ENCODE results near the gene GGT7. TPM values are rescaled to one million over a fixed set of nuclear protein-coding genes. Genes with fewer than 3 reads are reported as not detected.
"Not testable (repeated sequence)": the region's sequence is repeated elsewhere in the genome, so short reads cannot be mapped to it uniquely, and the experiment has no call there.

The GGT7 gene
- total RNA-seq, 1 donor from 2014 or later, result 19.0 TPM

- no peak for DNase-seq
Observed at GRCh38 chr20:34848597-34848996, 24.1 kb downstream of the GGT7 start.

- no peak for DNase-seq
Observed at GRCh38 chr20:34843421-34843820, 29.2 kb downstream of the GGT7 start.

GRCh38 chr20:34842143-34842542, 30.5 kb downstream of the GGT7 start:
- no peak for DNase-seq

DNA sequence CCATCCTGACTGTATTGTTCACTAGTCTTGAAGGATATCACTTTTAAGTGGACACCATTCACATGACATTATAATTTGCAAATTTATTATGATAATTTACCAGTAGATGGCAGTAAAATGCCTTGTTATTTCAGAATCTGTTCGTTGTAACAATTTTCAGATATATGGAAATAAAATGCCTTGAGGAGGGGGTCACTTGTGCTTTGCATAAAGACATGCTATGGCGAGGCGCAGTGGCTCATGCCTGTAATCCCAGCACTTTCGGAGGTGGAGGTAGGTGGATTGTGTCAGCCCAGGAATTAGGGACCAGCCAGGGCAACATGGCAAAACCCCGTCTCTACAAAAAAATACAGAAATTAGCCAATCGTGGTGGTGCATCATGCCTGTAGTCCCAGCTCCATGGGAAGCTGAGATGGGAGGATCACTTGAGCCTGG, 38.2 kb downstream of the GGT7 start:
- DNase-seq, result no peak

DNA sequence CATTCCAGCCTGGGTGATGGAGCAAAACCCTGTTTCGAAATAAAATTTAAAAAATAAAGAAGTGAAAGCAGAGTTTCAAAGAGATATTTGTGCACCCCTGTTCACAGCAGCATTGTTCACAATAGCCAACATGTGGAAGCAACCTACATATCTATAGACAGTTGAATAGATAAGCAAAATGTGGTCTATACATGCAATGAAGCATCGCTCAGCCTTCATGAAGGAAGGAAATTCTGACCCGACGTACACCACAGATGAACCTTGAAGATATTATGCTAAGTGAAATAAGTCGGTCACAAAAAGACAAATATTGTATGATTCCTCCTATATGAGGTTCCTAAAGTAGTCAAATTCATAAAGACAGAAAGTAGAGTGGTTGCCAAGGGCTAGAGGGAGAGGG, 40.7 kb downstream of the GGT7 start:
- no peak for DNase-seq

GRCh38 chr20:34829191-34829590, 43.5 kb downstream of the GGT7 start:
- DNase-seq, result no peak

- DNase-seq, result peak; percentile 85
Observed at GRCh38 chr20:34825530-34826362, 46.9 kb downstream of the GGT7 start, which contains the start of gene NCOA6. TSS of gene NCOA6 (minus strand) at chr20:34825651. CDS start at chr20:34782355, 43,296 bp downstream.

GRCh38 chr20:34824806-34825529, 47.7 kb downstream of the GGT7 start:
- DNase-seq, result peak; percentile 34

GRCh38 chr20:34824452-34824805, 48.2 kb downstream of the GGT7 start:
- no peak for DNase-seq

GRCh38 chr20:34824026-34824425, 48.6 kb downstream of the GGT7 start:
- DNase-seq, result no peak

DNA sequence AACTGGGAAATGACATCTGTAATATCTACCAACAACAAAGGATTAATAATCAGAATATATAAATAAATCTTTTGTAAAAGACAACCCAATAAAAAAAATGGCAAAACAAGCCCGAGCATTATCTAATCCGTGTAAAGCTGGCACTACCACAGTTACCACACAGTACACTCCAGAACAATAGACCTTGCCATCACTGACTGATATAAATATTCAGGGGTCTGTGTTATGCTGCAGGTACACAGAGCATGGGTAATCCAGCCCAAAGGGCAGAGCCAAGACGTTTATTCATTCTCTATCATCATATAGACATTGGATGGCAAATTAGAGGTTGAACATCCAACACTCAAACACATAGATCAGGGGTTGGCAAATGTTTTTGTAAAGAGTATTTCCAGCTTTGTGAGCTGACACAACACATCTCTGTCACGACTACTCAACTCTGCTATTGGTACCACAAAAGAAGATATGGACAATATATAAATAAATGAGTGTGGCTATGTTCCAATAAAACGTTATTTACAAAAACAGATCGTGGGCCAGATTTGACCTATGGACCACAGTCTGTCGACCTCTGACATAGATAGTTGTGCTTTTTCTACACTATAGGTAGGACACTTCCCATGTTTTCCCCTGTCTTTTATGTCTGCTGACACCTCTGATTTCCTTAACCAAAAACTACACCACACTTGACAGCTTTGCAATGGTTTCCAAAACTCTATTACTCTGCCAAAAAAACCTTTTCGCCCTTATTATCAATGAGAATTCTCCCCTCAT, 51.7 kb downstream of the GGT7 start:
- no peak for DNase-seq

DNA sequence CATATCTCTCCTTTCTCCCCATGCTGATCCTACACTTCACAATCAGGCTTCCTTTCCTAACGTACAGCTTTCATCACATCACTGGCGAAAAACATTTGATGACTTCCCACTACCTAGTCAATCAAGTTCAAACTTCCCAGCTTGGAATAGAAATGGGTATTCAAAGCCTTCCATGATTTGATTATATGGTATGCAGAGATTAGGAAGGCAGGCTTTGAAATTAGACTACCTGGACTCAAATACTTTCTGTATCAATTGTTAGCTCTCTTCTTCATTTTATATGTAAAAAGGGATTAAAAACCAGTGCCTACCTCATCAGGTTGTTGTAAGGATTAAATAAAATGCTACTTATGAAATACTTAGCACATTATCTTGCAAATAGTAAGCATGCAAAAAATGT, 54.9 kb downstream of the GGT7 start:
- no peak for DNase-seq

GRCh38 chr20:34817072-34817471, 55.6 kb downstream of the GGT7 start:
- DNase-seq, result no peak

DNA sequence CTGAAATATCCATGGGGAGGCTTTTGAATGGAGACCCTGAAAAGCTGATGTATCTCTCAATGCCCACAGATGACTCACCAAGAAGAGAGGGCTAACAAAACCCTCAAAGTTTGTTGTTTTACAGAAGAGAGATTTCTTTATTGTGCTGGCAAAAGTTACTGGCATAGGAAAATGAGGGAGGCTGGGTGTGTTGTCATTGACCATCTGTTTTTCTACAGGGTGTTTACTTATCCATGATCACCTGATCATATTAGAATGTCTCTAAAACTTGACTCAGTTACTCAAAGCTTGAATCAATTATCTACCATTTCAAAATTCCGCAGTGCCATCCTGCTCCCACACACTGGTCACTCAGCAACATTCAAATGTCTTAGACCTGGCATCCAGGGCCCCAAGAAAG, 57.0 kb downstream of the GGT7 start:
- no peak for DNase-seq

GRCh38 chr20:34808583-34808982, 64.1 kb downstream of the GGT7 start:
- DNase-seq, result no peak

DNA sequence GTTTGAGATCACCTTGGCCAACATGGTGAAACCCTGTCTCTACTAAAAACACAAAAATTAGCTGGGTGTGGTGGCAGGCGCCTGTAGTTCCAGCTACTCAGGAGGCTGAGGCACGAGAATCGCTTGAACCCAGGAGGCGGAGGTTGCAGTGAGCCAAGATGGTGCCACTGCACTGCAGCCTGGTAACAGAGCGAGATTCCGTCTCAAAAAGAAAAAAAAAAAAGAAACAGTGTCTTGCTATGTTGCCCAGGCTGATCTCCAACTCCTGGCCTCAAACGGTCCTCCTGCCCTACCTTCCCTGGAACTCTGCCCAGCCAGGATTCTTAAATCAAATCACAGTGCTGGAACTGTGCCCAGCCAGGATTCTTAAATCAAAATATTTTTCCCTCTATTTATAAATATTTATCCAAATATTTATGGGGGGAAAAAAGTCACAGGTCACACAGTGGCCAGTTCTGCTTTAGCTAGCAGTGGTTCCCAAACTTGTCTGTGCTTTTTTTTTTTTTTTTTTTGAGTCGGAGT, 64.7 kb downstream of the GGT7 start:
- DNase-seq, result not testable (repeated sequence)

DNA sequence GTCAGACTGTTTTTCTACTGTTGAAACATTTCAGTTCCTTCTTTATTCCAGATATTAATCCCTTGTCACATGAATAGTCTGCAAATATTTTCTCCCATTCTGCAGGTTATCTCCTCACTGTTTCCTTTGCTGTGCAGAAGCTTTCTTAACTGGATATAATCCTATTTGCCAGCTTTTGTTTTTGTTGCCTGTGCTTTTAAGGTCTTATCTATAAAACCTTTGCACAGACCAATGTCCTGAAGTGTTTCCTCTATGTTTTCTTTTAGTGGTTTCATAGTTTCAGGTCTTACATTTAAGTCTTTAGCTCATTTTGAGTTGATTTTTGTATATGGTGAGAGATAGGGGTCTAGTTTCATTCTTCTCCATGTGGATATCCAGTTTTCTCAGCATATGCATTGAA, 66.4 kb downstream of the GGT7 start:
- no peak for DNase-seq

DNA sequence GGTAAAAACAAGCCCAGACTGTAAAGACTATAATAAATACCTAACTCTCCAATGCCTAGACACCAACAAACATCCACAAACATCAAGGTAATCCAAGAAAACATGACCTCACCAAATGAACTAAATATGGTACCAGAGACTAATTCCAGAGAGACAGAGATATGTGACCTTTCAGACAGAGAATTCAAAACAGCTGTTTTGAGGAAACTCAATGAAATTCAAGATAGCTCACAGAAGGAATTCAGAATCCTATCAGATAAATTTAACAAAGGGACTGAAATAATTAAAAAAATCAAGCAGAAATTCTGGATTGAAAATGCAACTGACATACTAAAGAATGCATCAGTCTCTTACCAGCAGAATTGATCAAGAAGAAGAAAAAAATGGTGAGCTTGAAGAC, 73.8 kb downstream of the GGT7 start:
- DNase-seq, result no peak

GRCh38 chr20:34798328-34798727, 74.3 kb downstream of the GGT7 start:
- DNase-seq, result no peak

- no peak for DNase-seq
Observed at GRCh38 chr20:34797012-34797995, 75.4 kb downstream of the GGT7 start.
